HCT116 (cell line): Measurements from ENCODE around the gene ALDH4A1.

ENCODE experiments used
- POLR2A ChIP-seq: IDR thresholded peaks from 2 replicates; pipeline ENCODE4 v1.7.0; 2011; ENCODE audit warnings: borderline replicate concordance; ENCODE audit not compliant: insufficient read depth, insufficient read length; ENCODE audit errors: extremely low read depth
- TF ChIP-seq, protein P1 (sequence below): IDR thresholded peaks from 2 replicates; pipeline ENCODE4 v1.6.1; 2011; ENCODE audit warnings: mild to moderate bottlenecking, low read length, moderate library complexity; ENCODE audit not compliant: insufficient replicate concordance; ENCODE audit errors: extremely low read depth

DNA sequence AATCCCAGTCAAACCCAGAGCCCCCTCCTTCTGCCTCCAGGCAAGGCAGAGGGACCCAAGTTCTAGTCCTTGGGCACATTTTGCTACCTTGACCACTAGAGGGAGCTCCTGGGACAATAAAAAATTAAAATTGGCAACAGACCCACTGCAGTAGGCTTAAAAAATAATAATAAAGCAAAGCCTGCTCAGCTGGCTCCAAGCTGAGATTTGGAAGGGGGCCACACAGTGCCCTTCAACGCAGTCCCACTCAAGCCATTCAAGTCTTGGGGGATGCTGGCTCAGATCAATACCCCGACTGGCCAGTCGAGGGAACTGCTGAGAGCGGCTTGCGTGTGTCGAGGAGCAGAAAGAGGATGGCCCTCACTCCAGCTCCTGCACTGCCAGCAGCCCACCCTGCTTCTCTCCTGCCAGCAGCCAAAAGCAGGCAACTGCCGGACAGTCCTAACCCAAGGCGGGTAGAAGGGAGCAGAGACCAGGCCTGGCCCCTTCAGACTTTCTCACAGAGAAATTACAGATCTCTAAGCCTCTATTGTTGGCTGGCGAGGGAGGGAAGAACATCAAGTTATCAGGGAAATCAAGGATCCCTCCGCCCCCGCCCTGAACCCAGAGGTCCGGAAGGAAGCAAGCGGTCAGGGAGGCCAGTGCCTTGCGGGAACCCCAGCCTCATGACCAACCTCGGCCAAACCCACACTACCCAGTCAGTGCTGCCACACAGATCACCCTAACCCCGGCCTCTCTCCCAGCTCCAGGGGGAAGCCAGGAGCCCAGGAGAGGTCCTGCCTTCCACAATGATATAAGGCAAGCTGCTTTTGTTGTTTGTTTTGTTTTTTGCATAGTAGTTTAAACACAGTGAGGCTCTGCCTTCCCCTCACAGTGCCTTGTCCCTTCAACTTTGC lies 4.9 kb upstream of the ALDH4A1 start:
- TF ChIP-seq POLR2A: no peak
- TF ChIP-seq, protein P1, sequence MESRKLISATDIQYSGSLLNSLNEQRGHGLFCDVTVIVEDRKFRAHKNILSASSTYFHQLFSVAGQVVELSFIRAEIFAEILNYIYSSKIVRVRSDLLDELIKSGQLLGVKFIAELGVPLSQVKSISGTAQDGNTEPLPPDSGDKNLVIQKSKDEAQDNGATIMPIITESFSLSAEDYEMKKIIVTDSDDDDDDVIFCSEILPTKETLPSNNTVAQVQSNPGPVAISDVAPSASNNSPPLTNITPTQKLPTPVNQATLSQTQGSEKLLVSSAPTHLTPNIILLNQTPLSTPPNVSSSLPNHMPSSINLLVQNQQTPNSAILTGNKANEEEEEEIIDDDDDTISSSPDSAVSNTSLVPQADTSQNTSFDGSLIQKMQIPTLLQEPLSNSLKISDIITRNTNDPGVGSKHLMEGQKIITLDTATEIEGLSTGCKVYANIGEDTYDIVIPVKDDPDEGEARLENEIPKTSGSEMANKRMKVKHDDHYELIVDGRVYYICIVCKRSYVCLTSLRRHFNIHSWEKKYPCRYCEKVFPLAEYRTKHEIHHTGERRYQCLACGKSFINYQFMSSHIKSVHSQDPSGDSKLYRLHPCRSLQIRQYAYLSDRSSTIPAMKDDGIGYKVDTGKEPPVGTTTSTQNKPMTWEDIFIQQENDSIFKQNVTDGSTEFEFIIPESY: no peak
